GM23338 (cell line): Measurements from ENCODE around the gene PPY. TPM values are rescaled to one million over a fixed set of nuclear protein-coding genes. Genes with fewer than 3 reads are reported as not detected.

Source experiments
- ATAC-seq: fragments of 200-7000 bp; cut with Tn5 transposase; 3 replicates; pipeline ENCODE4 v1.9.1; 2020
- DNase-seq: peaks from one replicate; pipeline ENCODE4 v3.0.0-alpha.2; 2015; ENCODE audit warnings: low spot score
- H2AFZ ChIP-seq: fragments of 200-600 bp; sonication (generic); 2 replicates; pipeline ENCODE4 v1.8.0; 2016; ENCODE audit warnings: antibody characterized with exemption, mild to moderate bottlenecking, moderate library complexity
- H3F3A ChIP-seq: fragments of 200-600 bp; sonication (generic); replicated peaks from 2 replicates; pipeline ENCODE4 v1.8.0; 2017; ENCODE audit warnings: antibody characterized with exemption, mixed run types, low read depth
- H3K27ac ChIP-seq: fragments of 200-600 bp; sonication (generic); 2 replicates; pipeline ENCODE4 v1.6.1; 2016; ENCODE audit warnings: low read depth
- H3K27me3 ChIP-seq: fragments of 200-600 bp; sonication (generic); 2 replicates; pipeline ENCODE4 v1.8.0; 2016; ENCODE audit warnings: mild to moderate bottlenecking, mixed run types, moderate library complexity; ENCODE audit not compliant: insufficient read depth
- H3K36me3 ChIP-seq: fragments of 200-600 bp; sonication (generic); 2 replicates; pipeline ENCODE4 v1.8.0; 2016; ENCODE audit warnings: mild to moderate bottlenecking; ENCODE audit not compliant: insufficient read depth
- H3K4me1 ChIP-seq: fragments of 200-600 bp; sonication (generic); 2 replicates; pipeline ENCODE4 v1.8.0; 2016; ENCODE audit warnings: mild to moderate bottlenecking, moderate library complexity; ENCODE audit not compliant: insufficient read depth
- H3K4me2 ChIP-seq: fragments of 200-600 bp; sonication (generic); 2 replicates; pipeline ENCODE4 v1.7.1; 2017; ENCODE audit warnings: mixed run types
- H3K4me3 ChIP-seq: fragments of 200-600 bp; sonication (generic); 2 replicates; pipeline ENCODE4 v1.6.1; 2016; ENCODE audit warnings: mixed run types
- H3K79me2 ChIP-seq: fragments of 200-600 bp; sonication (generic); replicated peaks from 2 replicates; pipeline ENCODE4 v1.8.0; 2017; ENCODE audit warnings: mild to moderate bottlenecking; ENCODE audit not compliant: insufficient read depth
- H3K9me2 ChIP-seq: fragments of 200-600 bp; sonication (generic); 2 replicates; pipeline ENCODE4 v1.8.0; 2017; ENCODE audit not compliant: insufficient read depth
- H4K20me1 ChIP-seq: fragments of 200-600 bp; sonication (generic); replicated peaks from 2 replicates; pipeline ENCODE4 v1.8.0; 2017; ENCODE audit warnings: mild to moderate bottlenecking; ENCODE audit not compliant: insufficient read depth
- H3K27ac Mint-ChIP-seq: 2 replicates; pipeline ENCODE4 v1.8.0; 2020; ENCODE audit warnings: inconsistent platforms, mild to moderate bottlenecking, moderate library complexity, mixed read lengths
- H3K27me3 Mint-ChIP-seq: 3 replicates; pipeline ENCODE4 v1.8.0; 2022; ENCODE audit warnings: low read depth, mild to moderate bottlenecking, moderate library complexity, mixed read lengths, inconsistent platforms; ENCODE audit not compliant: insufficient read depth, poor library complexity
- H3K36me3 Mint-ChIP-seq: 3 replicates; pipeline ENCODE4 v1.8.0; 2021; ENCODE audit warnings: low read depth, mild to moderate bottlenecking, inconsistent platforms, moderate library complexity, mixed read lengths
- H3K4me1 Mint-ChIP-seq: 3 replicates; pipeline ENCODE4 v1.8.0; 2020; ENCODE audit warnings: mild to moderate bottlenecking, inconsistent platforms, mixed read lengths
- H3K4me3 Mint-ChIP-seq: 3 replicates; pipeline ENCODE4 v1.8.0; 2021; ENCODE audit warnings: moderate library complexity, mild to moderate bottlenecking, inconsistent platforms, mixed read lengths
- H3K9me3 Mint-ChIP-seq: 3 replicates; pipeline ENCODE4 v1.8.0; 2020; ENCODE audit warnings: moderate library complexity, mild to moderate bottlenecking, inconsistent platforms, mixed read lengths
- CREB1 ChIP-seq: fragments of 250-450 bp; sonication (Bioruptor Pico); IDR thresholded peaks from 2 replicates; pipeline ENCODE4 v1.5.0; 2020; ENCODE audit warnings: low read depth, mild to moderate bottlenecking, moderate library complexity
- CTCF ChIP-seq, 2 experiments: fragments of 200-600 bp in 1 of 2; sonication (generic) in 1 of 2; conservative IDR thresholded peaks; 2 replicates each; pipeline versions ENCODE4 v1.5.1 to v1.6.1; 2016 to 2017; ENCODE audit warnings: antibody characterized with exemption in 2 of 2, low read depth in 2 of 2, mild to moderate bottlenecking in 2 of 2, moderate library complexity in 1 of 2
- EZH2 ChIP-seq: fragments of 200-600 bp; sonication (generic); IDR thresholded peaks from one replicate; pipeline ENCODE4 v1.8.0; 2017; ENCODE audit warnings: antibody characterized with exemption, mild to moderate bottlenecking, low read depth; ENCODE audit not compliant: unreplicated experiment
- EZH2phosphoT487 ChIP-seq: fragments of 200-600 bp; sonication (generic); IDR thresholded peaks from one replicate; pipeline ENCODE4 v1.8.1; 2018; ENCODE audit warnings: antibody characterized with exemption; ENCODE audit not compliant: unreplicated experiment
- JUNB ChIP-seq: IDR thresholded peaks from one replicate; pipeline ENCODE4 v1.6.1; 2016; ENCODE audit warnings: antibody characterized with exemption; ENCODE audit not compliant: unreplicated experiment
- NANOG ChIP-seq: IDR thresholded peaks from 2 replicates; pipeline ENCODE4 v1.6.1; 2016; ENCODE audit warnings: antibody characterized with exemption, borderline replicate concordance
- POLR2AphosphoS5 ChIP-seq: IDR thresholded peaks from 2 replicates; pipeline ENCODE4 v1.6.1; 2016; ENCODE audit warnings: antibody characterized with exemption, low read depth
- STAT1 ChIP-seq: IDR thresholded peaks from one replicate; pipeline ENCODE4 v1.6.1; 2016; ENCODE audit warnings: antibody characterized with exemption; ENCODE audit not compliant: unreplicated experiment
- ZNF114 ChIP-seq: fragments of 250-450 bp; sonication (Bioruptor Pico); IDR thresholded peaks from 2 replicates; pipeline ENCODE4 v1.5.0; 2020; ENCODE audit warnings: mild to moderate bottlenecking, moderate library complexity
- ZNF331 ChIP-seq: fragments of 250-450 bp; sonication (Bioruptor Pico); IDR thresholded peaks from 2 replicates; pipeline ENCODE4 v1.5.0; 2020; ENCODE audit warnings: low read depth, mild to moderate bottlenecking, moderate library complexity
- long read RNA-seq: library from polyadenylated mRNA; unstranded; transcript quantifications from one replicate; pipeline ENCODE4 v2.0.0, GENCODE V29; 2020; ENCODE audit not compliant: unreplicated experiment
- polyA plus RNA-seq: library from polyadenylated mRNA; unstranded; fragments of >200 nt; fragmentation: Nextera tagmentation; extraction: Ambion mirVana; gene quantifications from 2 replicates; pipeline ENCODE4 v1.2.1, GENCODE V29; 2016
- total RNA-seq: library from RNA; depleted of rRNA; stranded (reverse); fragments of >200 nt; shearing (Covaris generic); gene quantifications from 2 replicates; pipeline ENCODE4 v1.2.3, GENCODE V29; 2014; rRNA removed
- TF ChIP-seq, protein P1 (sequence below): fragments of 250-450 bp; sonication (Bioruptor Pico); IDR thresholded peaks from 2 replicates; pipeline ENCODE4 v1.5.0; 2020; ENCODE audit warnings: mild to moderate bottlenecking, moderate library complexity
- TF ChIP-seq, protein P2 (sequence below): IDR thresholded peaks from one replicate; pipeline ENCODE4 v1.6.1; 2018; ENCODE audit warnings: antibody characterized with exemption; ENCODE audit not compliant: unreplicated experiment
- TF ChIP-seq, protein P3 (sequence below): IDR thresholded peaks from 2 replicates; pipeline ENCODE4 v1.6.1; 2016; ENCODE audit warnings: antibody characterized with exemption

Gene PPY, protein sequence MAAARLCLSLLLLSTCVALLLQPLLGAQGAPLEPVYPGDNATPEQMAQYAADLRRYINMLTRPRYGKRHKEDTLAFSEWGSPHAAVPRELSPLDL
- not detected in 2 replicates for total RNA-seq
- 0.94 TPM in 1 of 2 replicates, not detected in the other for polyA plus RNA-seq
- long read RNA-seq, result 0 reads

DNA sequence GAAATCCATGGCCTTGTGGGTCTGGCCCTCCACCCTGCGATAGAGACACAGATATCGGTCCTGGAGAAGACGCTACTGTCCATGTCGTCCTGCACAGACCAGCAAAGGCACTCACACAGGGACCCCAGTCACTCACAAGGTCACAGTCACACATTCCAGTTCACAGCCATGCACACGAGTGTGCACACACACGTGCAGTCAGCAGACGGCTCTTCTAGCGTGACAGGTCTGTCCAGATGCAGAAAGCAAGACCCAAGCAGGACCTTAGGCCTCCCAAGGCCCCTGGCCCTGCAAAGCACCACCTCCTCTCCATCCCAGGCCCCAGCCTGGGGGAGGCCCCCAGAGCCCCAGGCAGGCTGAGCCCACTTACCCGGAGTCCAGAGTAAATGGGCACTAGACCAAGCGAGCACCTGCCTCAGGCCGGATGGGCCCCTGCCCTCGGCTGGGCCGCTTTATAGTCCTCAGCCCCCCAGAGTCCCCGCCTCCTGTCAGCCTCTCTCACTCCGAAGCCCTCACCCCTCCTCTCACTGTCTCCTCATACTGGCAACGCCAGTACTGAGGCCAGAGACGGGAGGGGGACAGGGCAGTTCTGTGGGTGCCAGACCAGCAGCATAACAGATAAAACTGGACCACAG lies at the start of gene PPY:
Gene PPY, minus strand, starts transcription at position 426 of the 635 bp plus-strand sequence. CDS start 822 bp downstream, outside the sequence.
- no peak for ATAC-seq
- H3K27ac Mint-ChIP-seq, result no peak within 1 kb of the TSS
- H3K36me3 Mint-ChIP-seq, result no peaks in the 10 kb centered on the region

More for the DNA sequence above, at the start of gene PPY:
- no peaks in the 10 kb centered on the region for H4K20me1 ChIP-seq
- H3K4me3 ChIP-seq, result no peak within 1 kb of the TSS
- H2AFZ ChIP-seq, result no peak within 1 kb of the TSS
- H3K27me3 ChIP-seq, result peaks cover 29% of the 10 kb centered on the region
- H3K79me2 ChIP-seq, result no peaks in the 10 kb centered on the region
- Mint-ChIP-seq H3K9me3 (no peaks in the 10 kb centered on the region), H3K27me3 (peaks cover 41% of the 10 kb centered on the region), H3K4me1 (peaks cover 17% of the 10 kb centered on the region), H3K4me3 (no peak within 1 kb of the TSS)
- no peaks in the 10 kb centered on the region for H3F3A ChIP-seq
- no peaks in the 10 kb centered on the region for H3K4me1 ChIP-seq
- no peak within 1 kb of the TSS for H3K4me2 ChIP-seq
- H3K9me2 ChIP-seq, result no peaks in the 10 kb centered on the region
- no peak for DNase-seq
- H3K36me3 ChIP-seq, result no peaks in the 10 kb centered on the region
- no peak within 1 kb of the TSS for H3K27ac ChIP-seq
- TF ChIP-seq EZH2phosphoT487 (no peak), NANOG (no peak), CTCF (conservative IDR thresholded peaks at IDR 0.05; ENCODE audit: low read depth in 2 of 2) (no peak), CREB1 (CRISPR knock-in tag) (no peak), POLR2AphosphoS5 (no peak), STAT1 (no peak), EZH2 (no peak), ZNF331 (CRISPR knock-in tag) (no peak), ZNF114 (CRISPR knock-in tag) (no peak), JUNB (no peak)
- TF ChIP-seq, protein P1, sequence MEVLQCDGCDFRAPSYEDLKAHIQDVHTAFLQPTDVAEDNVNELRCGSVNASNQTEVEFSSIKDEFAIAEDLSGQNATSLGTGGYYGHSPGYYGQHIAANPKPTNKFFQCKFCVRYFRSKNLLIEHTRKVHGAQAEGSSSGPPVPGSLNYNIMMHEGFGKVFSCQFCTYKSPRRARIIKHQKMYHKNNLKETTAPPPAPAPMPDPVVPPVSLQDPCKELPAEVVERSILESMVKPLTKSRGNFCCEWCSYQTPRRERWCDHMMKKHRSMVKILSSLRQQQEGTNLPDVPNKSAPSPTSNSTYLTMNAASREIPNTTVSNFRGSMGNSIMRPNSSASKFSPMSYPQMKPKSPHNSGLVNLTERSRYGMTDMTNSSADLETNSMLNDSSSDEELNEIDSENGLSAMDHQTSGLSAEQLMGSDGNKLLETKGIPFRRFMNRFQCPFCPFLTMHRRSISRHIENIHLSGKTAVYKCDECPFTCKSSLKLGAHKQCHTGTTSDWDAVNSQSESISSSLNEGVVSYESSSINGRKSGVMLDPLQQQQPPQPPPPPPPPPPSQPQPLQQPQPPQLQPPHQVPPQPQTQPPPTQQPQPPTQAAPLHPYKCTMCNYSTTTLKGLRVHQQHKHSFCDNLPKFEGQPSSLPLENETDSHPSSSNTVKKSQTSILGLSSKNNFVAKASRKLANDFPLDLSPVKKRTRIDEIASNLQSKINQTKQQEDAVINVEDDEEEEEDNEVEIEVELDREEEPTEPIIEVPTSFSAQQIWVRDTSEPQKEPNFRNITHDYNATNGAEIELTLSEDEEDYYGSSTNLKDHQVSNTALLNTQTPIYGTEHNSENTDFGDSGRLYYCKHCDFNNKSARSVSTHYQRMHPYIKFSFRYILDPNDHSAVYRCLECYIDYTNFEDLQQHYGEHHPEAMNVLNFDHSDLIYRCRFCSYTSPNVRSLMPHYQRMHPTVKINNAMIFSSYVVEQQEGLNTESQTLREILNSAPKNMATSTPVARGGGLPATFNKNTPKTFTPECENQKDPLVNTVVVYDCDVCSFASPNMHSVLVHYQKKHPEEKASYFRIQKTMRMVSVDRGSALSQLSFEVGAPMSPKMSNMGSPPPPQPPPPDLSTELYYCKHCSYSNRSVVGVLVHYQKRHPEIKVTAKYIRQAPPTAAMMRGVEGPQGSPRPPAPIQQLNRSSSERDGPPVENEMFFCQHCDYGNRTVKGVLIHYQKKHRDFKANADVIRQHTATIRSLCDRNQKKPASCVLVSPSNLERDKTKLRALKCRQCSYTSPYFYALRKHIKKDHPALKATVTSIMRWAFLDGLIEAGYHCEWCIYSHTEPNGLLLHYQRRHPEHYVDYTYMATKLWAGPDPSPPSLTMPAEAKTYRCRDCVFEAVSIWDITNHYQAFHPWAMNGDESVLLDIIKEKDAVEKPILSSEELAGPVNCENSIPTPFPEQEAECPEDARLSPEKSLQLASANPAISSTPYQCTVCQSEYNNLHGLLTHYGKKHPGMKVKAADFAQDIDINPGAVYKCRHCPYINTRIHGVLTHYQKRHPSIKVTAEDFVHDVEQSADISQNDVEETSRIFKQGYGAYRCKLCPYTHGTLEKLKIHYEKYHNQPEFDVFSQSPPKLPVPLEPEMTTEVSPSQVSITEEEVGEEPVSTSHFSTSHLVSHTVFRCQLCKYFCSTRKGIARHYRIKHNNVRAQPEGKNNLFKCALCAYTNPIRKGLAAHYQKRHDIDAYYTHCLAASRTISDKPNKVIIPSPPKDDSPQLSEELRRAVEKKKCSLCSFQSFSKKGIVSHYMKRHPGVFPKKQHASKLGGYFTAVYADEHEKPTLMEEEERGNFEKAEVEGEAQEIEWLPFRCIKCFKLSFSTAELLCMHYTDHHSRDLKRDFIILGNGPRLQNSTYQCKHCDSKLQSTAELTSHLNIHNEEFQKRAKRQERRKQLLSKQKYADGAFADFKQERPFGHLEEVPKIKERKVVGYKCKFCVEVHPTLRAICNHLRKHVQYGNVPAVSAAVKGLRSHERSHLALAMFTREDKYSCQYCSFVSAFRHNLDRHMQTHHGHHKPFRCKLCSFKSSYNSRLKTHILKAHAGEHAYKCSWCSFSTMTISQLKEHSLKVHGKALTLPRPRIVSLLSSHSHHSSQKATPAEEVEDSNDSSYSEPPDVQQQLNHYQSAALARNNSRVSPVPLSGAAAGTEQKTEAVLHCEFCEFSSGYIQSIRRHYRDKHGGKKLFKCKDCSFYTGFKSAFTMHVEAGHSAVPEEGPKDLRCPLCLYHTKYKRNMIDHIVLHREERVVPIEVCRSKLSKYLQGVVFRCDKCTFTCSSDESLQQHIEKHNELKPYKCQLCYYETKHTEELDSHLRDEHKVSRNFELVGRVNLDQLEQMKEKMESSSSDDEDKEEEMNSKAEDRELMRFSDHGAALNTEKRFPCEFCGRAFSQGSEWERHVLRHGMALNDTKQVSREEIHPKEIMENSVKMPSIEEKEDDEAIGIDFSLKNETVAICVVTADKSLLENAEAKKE (CRISPR knock-in tag), result no peak
- TF ChIP-seq, protein P2, sequence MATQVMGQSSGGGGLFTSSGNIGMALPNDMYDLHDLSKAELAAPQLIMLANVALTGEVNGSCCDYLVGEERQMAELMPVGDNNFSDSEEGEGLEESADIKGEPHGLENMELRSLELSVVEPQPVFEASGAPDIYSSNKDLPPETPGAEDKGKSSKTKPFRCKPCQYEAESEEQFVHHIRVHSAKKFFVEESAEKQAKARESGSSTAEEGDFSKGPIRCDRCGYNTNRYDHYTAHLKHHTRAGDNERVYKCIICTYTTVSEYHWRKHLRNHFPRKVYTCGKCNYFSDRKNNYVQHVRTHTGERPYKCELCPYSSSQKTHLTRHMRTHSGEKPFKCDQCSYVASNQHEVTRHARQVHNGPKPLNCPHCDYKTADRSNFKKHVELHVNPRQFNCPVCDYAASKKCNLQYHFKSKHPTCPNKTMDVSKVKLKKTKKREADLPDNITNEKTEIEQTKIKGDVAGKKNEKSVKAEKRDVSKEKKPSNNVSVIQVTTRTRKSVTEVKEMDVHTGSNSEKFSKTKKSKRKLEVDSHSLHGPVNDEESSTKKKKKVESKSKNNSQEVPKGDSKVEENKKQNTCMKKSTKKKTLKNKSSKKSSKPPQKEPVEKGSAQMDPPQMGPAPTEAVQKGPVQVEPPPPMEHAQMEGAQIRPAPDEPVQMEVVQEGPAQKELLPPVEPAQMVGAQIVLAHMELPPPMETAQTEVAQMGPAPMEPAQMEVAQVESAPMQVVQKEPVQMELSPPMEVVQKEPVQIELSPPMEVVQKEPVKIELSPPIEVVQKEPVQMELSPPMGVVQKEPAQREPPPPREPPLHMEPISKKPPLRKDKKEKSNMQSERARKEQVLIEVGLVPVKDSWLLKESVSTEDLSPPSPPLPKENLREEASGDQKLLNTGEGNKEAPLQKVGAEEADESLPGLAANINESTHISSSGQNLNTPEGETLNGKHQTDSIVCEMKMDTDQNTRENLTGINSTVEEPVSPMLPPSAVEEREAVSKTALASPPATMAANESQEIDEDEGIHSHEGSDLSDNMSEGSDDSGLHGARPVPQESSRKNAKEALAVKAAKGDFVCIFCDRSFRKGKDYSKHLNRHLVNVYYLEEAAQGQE, result no peak
- TF ChIP-seq, protein P3, sequence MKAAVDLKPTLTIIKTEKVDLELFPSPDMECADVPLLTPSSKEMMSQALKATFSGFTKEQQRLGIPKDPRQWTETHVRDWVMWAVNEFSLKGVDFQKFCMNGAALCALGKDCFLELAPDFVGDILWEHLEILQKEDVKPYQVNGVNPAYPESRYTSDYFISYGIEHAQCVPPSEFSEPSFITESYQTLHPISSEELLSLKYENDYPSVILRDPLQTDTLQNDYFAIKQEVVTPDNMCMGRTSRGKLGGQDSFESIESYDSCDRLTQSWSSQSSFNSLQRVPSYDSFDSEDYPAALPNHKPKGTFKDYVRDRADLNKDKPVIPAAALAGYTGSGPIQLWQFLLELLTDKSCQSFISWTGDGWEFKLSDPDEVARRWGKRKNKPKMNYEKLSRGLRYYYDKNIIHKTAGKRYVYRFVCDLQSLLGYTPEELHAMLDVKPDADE, result no peak
